Astrocyte (in vitro differentiated cells and primary cell): ENCODE data around the gene STX4.

Experiments
- CTCF ChIP-seq: IDR thresholded peaks from 2 replicates; pipeline ENCODE4 v1.5.1; 2011; ENCODE audit warnings: low read depth, mild to moderate bottlenecking, inconsistent platforms, low read length, moderate library complexity; ENCODE audit not compliant: insufficient read depth
- EZH2 ChIP-seq: IDR thresholded peaks from 2 replicates; pipeline ENCODE4 v1.6.1; 2012; ENCODE audit warnings: mild to moderate bottlenecking, low read length, inconsistent platforms; ENCODE audit not compliant: insufficient read depth

DNA sequence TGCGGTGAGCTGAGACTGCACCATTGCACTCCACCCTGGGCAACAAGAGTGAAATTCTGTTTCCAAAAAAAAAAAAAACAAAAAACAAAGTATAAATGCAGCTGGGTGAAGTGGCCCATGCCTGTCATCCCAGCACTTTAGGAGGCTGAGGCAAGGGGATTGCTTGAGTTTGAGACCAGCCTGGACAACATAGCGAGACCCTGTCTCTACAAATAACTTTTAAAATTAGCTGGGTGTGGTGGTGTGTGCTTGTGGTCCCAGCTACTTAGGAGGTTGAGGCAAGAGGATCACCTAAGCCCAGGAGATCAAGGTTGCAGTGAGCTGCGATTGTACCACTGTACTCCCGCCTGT lies 10.1 kb upstream of the STX4 start:
- no peak for TF ChIP-seq CTCF
- no peak for TF ChIP-seq EZH2
